ENCODE measurements around the gene PIP4K2A. TPM values are rescaled to one million over a fixed set of nuclear protein-coding genes. Genes with fewer than 3 reads are reported as not detected.

The PIP4K2A gene
- total and polyA plus RNA-seq, 2 experiments from 2014 or later, result 39.9 to 40.1 TPM

- no peak overlapping the region; the same call in 2 of the 3 replicates for H3K4me3 Mint-ChIP-seq
- no peaks in the 10 kb centered on the region for H3K36me3 ChIP-seq (ENCODE audit: insufficient read depth)
- TF ChIP-seq JUNB (IDR thresholded peaks at IDR 0.05; ENCODE audit: unreplicated experiment) (no peak), STAT1 (IDR thresholded peaks at IDR 0.05; ENCODE audit: unreplicated experiment) (no peak), EZH2 (IDR thresholded peaks at IDR 0.05; ENCODE audit: low read depth, unreplicated experiment) (no peak), POLR2AphosphoS5 (IDR thresholded peaks at IDR 0.05; ENCODE audit: low read depth) (no peak), EZH2phosphoT487 (IDR thresholded peaks at IDR 0.05; ENCODE audit: unreplicated experiment) (no peak), ETS1 (IDR thresholded peaks at IDR 0.05) (no peak), ZNF462 (CRISPR knock-in tag; IDR thresholded peaks at IDR 0.05) (no peak), CTCF (conservative IDR thresholded peaks at IDR 0.05; ENCODE audit: low read depth in 2 of 2) (no peak), ZNF114 (CRISPR knock-in tag; IDR thresholded peaks at IDR 0.05) (no peak), NANOG (IDR thresholded peaks at IDR 0.05; ENCODE audit: borderline replicate concordance) (no peak), ZNF331 (CRISPR knock-in tag; IDR thresholded peaks at IDR 0.05; ENCODE audit: low read depth) (no peak), CREB1 (CRISPR knock-in tag; IDR thresholded peaks at IDR 0.05; ENCODE audit: low read depth) (no peak), REST (IDR thresholded peaks at IDR 0.05; ENCODE audit: unreplicated experiment) (no peak)
- 0 out of 2 replicates have a peak, but pooled peaks cover 5% of the 10 kb centered on the region for H3K9me2 ChIP-seq (ENCODE audit: insufficient read depth)
- H3K4me3 ChIP-seq, result no peak overlapping the region
- H3K4me2 ChIP-seq, result no peak overlapping the region; the same call in 1 of the 2 replicates
- H3K9me3 Mint-ChIP-seq, result peaks cover 3% of the 10 kb centered on the region; the same call in 2 of the 3 replicates
- no peaks in the 10 kb centered on the region for H3K27me3 ChIP-seq (ENCODE audit: insufficient read depth)
- no peak overlapping the region for H2AFZ ChIP-seq
- no peak overlapping the region for H3K27ac Mint-ChIP-seq
- H3K36me3 Mint-ChIP-seq (ENCODE audit: low read depth), result peaks cover 46% of the 10 kb centered on the region
- no peak for DNase-seq (ENCODE audit: low spot score)
- peaks cover 48% of the 10 kb centered on the region for H3K4me1 ChIP-seq (ENCODE audit: insufficient read depth)
- no peaks in the 10 kb centered on the region for H3F3A ChIP-seq (replicated peaks; ENCODE audit: low read depth)
- peaks cover 63% of the 10 kb centered on the region for H3K4me1 Mint-ChIP-seq
- H3K79me2 ChIP-seq (replicated peaks; ENCODE audit: insufficient read depth), result peaks cover 80% of the 10 kb centered on the region
- peaks cover 3% of the 10 kb centered on the region for H3K27me3 Mint-ChIP-seq (ENCODE audit: insufficient read depth, low read depth, poor library complexity)
- no peak for ATAC-seq
- no peaks in the 10 kb centered on the region for H4K20me1 ChIP-seq (replicated peaks; ENCODE audit: insufficient read depth)
- no peak overlapping the region for H3K27ac ChIP-seq (ENCODE audit: low read depth)
Measured at GRCh38 chr10:22613011-22613410, 101.4 kb downstream of the PIP4K2A start.
